ENCODE results near the gene SPINK14.

SPINK14 gene

GRCh38 chr5:148145916-148146315, 22.4 kb upstream of the SPINK14 start:
- Histone ChIP-seq H3K36me3 (ENCODE audit: insufficient read depth, low read length) (no peaks in the 10 kb centered on the region), H3K9me2 (ENCODE audit: low read depth, low read length) (no peaks in the 10 kb centered on the region), H3K4me2 (ENCODE audit: low read length) (no peak overlapping the region), H4K20me1 (ENCODE audit: insufficient read depth, low read length) (no peaks in the 10 kb centered on the region), H2AFZ (ENCODE audit: low read length) (no peak overlapping the region), H3K9ac (ENCODE audit: low read length) (no peak overlapping the region), H3F3A (ENCODE audit: insufficient read depth, low read length) (no peaks in the 10 kb centered on the region), H3K4me1 (ENCODE audit: insufficient read depth, low read length, severe bottlenecking) (no peaks in the 10 kb centered on the region), H3K27ac (ENCODE audit: low read depth, low read length, poor library complexity, severe bottlenecking) (no peak overlapping the region), H3K9me3 (ENCODE audit: low read length) (no peaks in the 10 kb centered on the region), H3K4me3 (ENCODE audit: low read depth, low read length, poor library complexity, severe bottlenecking) (no peak overlapping the region), H3K79me2 (ENCODE audit: insufficient read depth, low read length) (no peaks in the 10 kb centered on the region), H3K27me3 (ENCODE audit: insufficient read depth, low read length) (no peaks in the 10 kb centered on the region)
- TF ChIP-seq CTCF (IDR thresholded peaks at IDR 0.05; ENCODE audit: low read length): no peak
- TF ChIP-seq EZH2 (IDR thresholded peaks at IDR 0.05; ENCODE audit: borderline replicate concordance, low read length): no peak

- Histone ChIP-seq H3K9ac (ENCODE audit: low read length) (no peak overlapping the region), H4K20me1 (ENCODE audit: insufficient read depth, low read length) (no peaks in the 10 kb centered on the region), H2AFZ (ENCODE audit: low read length) (no peak overlapping the region), H3K79me2 (ENCODE audit: insufficient read depth, low read length) (no peaks in the 10 kb centered on the region), H3K27me3 (ENCODE audit: insufficient read depth, low read length) (no peaks in the 10 kb centered on the region), H3K4me3 (ENCODE audit: low read depth, low read length, poor library complexity, severe bottlenecking) (no peak overlapping the region), H3K27ac (ENCODE audit: low read depth, low read length, poor library complexity, severe bottlenecking) (no peak overlapping the region), H3K36me3 (ENCODE audit: insufficient read depth, low read length) (no peaks in the 10 kb centered on the region), H3F3A (ENCODE audit: insufficient read depth, low read length) (no peaks in the 10 kb centered on the region), H3K9me2 (ENCODE audit: low read depth, low read length) (no peaks in the 10 kb centered on the region), H3K9me3 (ENCODE audit: low read length) (no peaks in the 10 kb centered on the region), H3K4me2 (ENCODE audit: low read length) (no peak overlapping the region), H3K4me1 (ENCODE audit: insufficient read depth, low read length, severe bottlenecking) (no peaks in the 10 kb centered on the region)
- TF ChIP-seq EZH2 (IDR thresholded peaks at IDR 0.05; ENCODE audit: borderline replicate concordance, low read length): no peak
- no peak for TF ChIP-seq CTCF (IDR thresholded peaks at IDR 0.05; ENCODE audit: low read length)
Measured at GRCh38 chr5:148146487-148146886, 21.9 kb upstream of the SPINK14 start.

GRCh38 chr5:148147415-148147814, 20.9 kb upstream of the SPINK14 start:
- H3K9me3 ChIP-seq (ENCODE audit: low read length): no peaks in the 10 kb centered on the region
- no peaks in the 10 kb centered on the region for H4K20me1 ChIP-seq (ENCODE audit: insufficient read depth, low read length)
- H2AFZ ChIP-seq (ENCODE audit: low read length): no peak overlapping the region
- TF ChIP-seq CTCF (IDR thresholded peaks at IDR 0.05; ENCODE audit: low read length) (no peak), EZH2 (IDR thresholded peaks at IDR 0.05; ENCODE audit: borderline replicate concordance, low read length) (no peak)
- H3K27me3 ChIP-seq (ENCODE audit: insufficient read depth, low read length): no peaks in the 10 kb centered on the region
- no peaks in the 10 kb centered on the region for H3F3A ChIP-seq (ENCODE audit: insufficient read depth, low read length)
- H3K9me2 ChIP-seq (ENCODE audit: low read depth, low read length): no peaks in the 10 kb centered on the region
- H3K4me2 ChIP-seq (ENCODE audit: low read length): no peak overlapping the region
- H3K27ac ChIP-seq (ENCODE audit: low read depth, low read length, poor library complexity, severe bottlenecking): no peak overlapping the region
- no peaks in the 10 kb centered on the region for H3K36me3 ChIP-seq (ENCODE audit: insufficient read depth, low read length)
- H3K79me2 ChIP-seq (ENCODE audit: insufficient read depth, low read length): no peaks in the 10 kb centered on the region
- H3K9ac ChIP-seq (ENCODE audit: low read length): no peak overlapping the region
- no peak overlapping the region for H3K4me3 ChIP-seq (ENCODE audit: low read depth, low read length, poor library complexity, severe bottlenecking)
- no peaks in the 10 kb centered on the region for H3K4me1 ChIP-seq (ENCODE audit: insufficient read depth, low read length, severe bottlenecking)
